Right lobe of liver (tissue), 6 donors: ENCODE results near the gene SUSD6. TPM values are rescaled to one million over a fixed set of nuclear protein-coding genes. Genes with fewer than 3 reads are reported as not detected.

Experiments used
- ATAC-seq, 4 donors: fragments of 200-7000 bp; cut with Tn5 transposase; one replicate each; pipeline ENCODE4 v1.9.1; 2020; ENCODE audit warnings: mild to moderate bottlenecking in 4 of 4, moderate library complexity in 4 of 4
- DNase-seq, 3 donors: peaks; one replicate each; pipeline ENCODE4 v3.0.0-alpha.2; 2020
- H3K27ac ChIP-seq, 3 donors: fragments of 200-600 bp; one replicate each; pipeline ENCODE4 v1.8.0; 2022
- H3K27me3 ChIP-seq, 2 donors: fragments of 200-600 bp; one replicate each; pipeline ENCODE4 v1.8.0; 2022
- H3K36me3 ChIP-seq, 4 donors: fragments of 200-600 bp; sonication (generic) in 1 of 4; one replicate each; pipeline versions ENCODE4 v1.5.1 to v1.8.0; 2017 to 2022; ENCODE audit warnings: control low read depth in 1 of 4
- H3K4me1 ChIP-seq, 4 donors: fragments of 200-600 bp; sonication (generic) in 1 of 4; one replicate each; pipeline versions ENCODE4 v1.5.1 to v1.8.0; 2017 to 2022; ENCODE audit warnings: control low read depth in 1 of 4
- H3K4me3 ChIP-seq, 3 donors: fragments of 200-600 bp; one replicate each; pipeline ENCODE4 v1.8.0; 2022
- H3K9me3 ChIP-seq, 4 donors: fragments of 200-600 bp; sonication (generic) in 1 of 4; one replicate each; pipeline versions ENCODE4 v1.5.1 to v1.8.0; 2017 to 2022; ENCODE audit warnings: control low read depth in 1 of 4
- POLR2A ChIP-seq: fragments of 450-650 bp; IDR thresholded peaks from one replicate; pipeline ENCODE4 v1.6.1; 2017; ENCODE audit warnings: antibody characterized with exemption, mild to moderate bottlenecking
- WGBS: methylation state at CpG from one replicate; pipeline ENCODE4 v1.1.6; 2018; ENCODE audit warnings: low coverage, low lambda C conversion rate; ENCODE audit not compliant: insufficient coverage; ENCODE audit errors: missing lambda C conversion rate; 5-methylcytosine and 5-hydroxymethylcytosine counted together
- intact Hi-C, 2 donors: fragments of 100-400 bp; cut with DNase I; formaldehyde crosslinking; loops; one replicate each; pipeline versions ENCODE4 v1.11.2 to v1.14.1; 2022
- total RNA-seq, 6 experiments: library from RNA; depleted of rRNA in 2 of 6; stranded (reverse); fragments of >200 nt in 2 of 6; fragmentation: NEBNext Ultra II Directional in 3 of 6; extraction: Animal tissue kit (Norgen Biotek cat#: 25700) in 3 of 6; gene quantifications; one replicate each; pipeline versions ENCODE4 v1.1.0 to v1.2.4, GENCODE V29; 2016 to 2023
- TF ChIP-seq, protein P1 (sequence below), 4 donors: fragments of 200-600 bp in 3 of 4; fragments of 450-650 bp in 1 of 4; IDR thresholded peaks; one replicate each; pipeline versions ENCODE4 v1.5.1 to v1.8.0; 2016 to 2022; ENCODE audit warnings: antibody characterized with exemption in 4 of 4, mild to moderate bottlenecking in 2 of 4
- donor health status: DM: no; HTN: yes; CAD: no.
- donor health status: DM: no; HTN: no; CAD: no.
- donor health status: DM: no; HTN: no; CAD: no.
- donor health status: DM: no; HTN: yes; CAD: no.
- donor health status: DM: no; HTN: yes; CAD: no.

The SUSD6 gene
- total RNA-seq, 6 experiments from 2014 or later: 9.6 to 17.4 (median 12.5) TPM

DNA sequence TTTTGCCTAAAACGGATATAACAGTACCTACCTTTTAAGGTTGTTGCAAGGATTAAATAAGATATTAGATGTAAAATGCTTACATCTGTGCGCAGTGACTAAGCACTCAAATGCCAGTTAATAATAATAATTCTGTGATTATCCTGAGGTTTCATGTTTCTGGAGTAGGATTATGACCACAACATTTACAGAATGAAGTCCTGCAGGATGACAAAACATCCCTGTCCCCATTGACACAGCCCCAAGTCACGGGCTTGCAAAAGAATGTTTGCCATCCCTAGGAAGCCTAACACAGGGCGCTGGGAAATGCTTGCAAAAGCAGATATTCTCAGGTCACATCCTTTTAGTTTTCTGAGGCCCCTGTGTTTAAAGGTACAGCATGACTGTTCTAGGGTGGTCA is 20.1 kb downstream of the SUSD6 start:
- 33% methylated on average over 4 of the region's 4 CpGs for WGBS
- H3K36me3 ChIP-seq: no peaks in the 10 kb centered on the region
- intact Hi-C loops: no loop called here
- no peak for TF ChIP-seq POLR2A
- TF ChIP-seq, protein P1, sequence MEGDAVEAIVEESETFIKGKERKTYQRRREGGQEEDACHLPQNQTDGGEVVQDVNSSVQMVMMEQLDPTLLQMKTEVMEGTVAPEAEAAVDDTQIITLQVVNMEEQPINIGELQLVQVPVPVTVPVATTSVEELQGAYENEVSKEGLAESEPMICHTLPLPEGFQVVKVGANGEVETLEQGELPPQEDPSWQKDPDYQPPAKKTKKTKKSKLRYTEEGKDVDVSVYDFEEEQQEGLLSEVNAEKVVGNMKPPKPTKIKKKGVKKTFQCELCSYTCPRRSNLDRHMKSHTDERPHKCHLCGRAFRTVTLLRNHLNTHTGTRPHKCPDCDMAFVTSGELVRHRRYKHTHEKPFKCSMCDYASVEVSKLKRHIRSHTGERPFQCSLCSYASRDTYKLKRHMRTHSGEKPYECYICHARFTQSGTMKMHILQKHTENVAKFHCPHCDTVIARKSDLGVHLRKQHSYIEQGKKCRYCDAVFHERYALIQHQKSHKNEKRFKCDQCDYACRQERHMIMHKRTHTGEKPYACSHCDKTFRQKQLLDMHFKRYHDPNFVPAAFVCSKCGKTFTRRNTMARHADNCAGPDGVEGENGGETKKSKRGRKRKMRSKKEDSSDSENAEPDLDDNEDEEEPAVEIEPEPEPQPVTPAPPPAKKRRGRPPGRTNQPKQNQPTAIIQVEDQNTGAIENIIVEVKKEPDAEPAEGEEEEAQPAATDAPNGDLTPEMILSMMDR (IDR thresholded peaks at IDR 0.05): no peak
- peak; percentile 53 to 67 (median 60) for ATAC-seq
- H3K9me3 ChIP-seq: no peaks in the 10 kb centered on the region
- no peak overlapping the region for H3K4me3 ChIP-seq
- no peak for DNase-seq
- H3K27ac ChIP-seq: peak overlapping the region in 1 of 3 donors; percentile 2
- no peaks in the 10 kb centered on the region for H3K27me3 ChIP-seq
- H3K4me1 ChIP-seq: peaks cover 0 to 49% (median 12%) of the 10 kb centered on the region in 4 donors

DNA sequence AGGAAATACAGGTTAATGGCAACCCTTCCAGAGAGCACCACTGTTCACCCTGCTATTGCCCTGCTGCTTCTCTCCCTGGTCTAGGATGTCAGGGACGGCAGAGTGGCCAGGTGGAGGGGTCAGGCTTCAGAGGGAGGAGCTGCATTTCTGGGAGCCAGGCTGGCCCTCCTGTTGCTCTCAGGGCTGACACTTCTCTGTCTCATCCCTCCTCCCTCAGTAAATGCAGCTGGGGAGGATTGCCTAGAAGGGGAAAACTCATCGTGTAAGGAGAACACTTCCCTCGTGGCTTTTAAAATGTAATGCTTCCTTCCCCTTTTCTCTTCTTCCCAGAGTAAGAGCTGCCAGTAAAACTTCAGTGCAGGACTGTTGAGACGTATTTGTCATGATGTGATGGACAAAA is 20.8 kb downstream of the SUSD6 start:
- Histone ChIP-seq H3K27me3 (no peaks in the 10 kb centered on the region), H3K27ac (peak overlapping the region in 1 of 3 donors; percentile 2), H3K36me3 (no peaks in the 10 kb centered on the region), H3K9me3 (no peaks in the 10 kb centered on the region), H3K4me1 (peaks cover 0 to 55% (median 13%) of the 10 kb centered on the region in 4 donors), H3K4me3 (no peak overlapping the region)
- DNase-seq (no peak), ATAC-seq (peak in 3 of 4 donors; percentile 22 to 45 (median 25))
- 34% methylated on average over 4 of the region's 4 CpGs for WGBS
- intact Hi-C loops: no loop called here
- TF ChIP-seq POLR2A: no peak
- TF ChIP-seq, protein P1 (IDR thresholded peaks at IDR 0.05): no peak

DNA sequence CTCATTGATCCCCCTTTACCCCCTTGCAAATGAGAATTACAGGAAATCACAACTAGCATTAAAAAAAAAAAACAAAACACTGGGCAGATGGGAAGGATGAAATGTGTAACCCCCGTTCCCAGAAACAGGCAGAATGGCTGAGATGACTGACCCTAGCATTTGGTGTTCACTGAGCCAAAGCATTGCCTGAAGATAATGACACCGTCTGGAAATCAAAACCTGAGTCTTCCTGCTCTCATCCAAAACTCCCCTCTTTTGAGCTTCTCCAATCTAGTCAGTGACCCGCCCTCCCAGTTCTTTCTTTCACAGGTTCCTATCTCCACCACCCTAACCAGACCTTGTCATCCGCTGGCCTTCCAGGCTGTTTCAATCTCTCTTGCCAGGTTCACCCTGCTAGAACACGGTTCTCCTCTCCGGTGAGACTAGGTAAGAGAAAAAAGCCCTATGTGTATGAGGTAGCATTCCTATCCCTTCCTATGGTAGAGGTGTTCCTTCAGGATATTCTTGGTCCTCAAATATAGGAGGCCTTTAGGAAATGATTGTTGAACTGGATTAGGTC is 21.3 kb downstream of the SUSD6 start:
- no peak overlapping the region for H3K4me3 ChIP-seq
- H3K9me3 ChIP-seq: no peaks in the 10 kb centered on the region
- ATAC-seq (no peak), DNase-seq (no peak)
- H3K27ac ChIP-seq: no peak overlapping the region
- WGBS: 89% methylated on average over 5 of the region's 6 CpGs
- intact Hi-C loops: no loop called here
- H3K27me3 ChIP-seq: no peaks in the 10 kb centered on the region
- H3K36me3 ChIP-seq: no peaks in the 10 kb centered on the region
- H3K4me1 ChIP-seq: peaks cover 0 to 60% (median 15%) of the 10 kb centered on the region in 4 donors
- TF ChIP-seq POLR2A: no peak
- TF ChIP-seq, protein P1 (IDR thresholded peaks at IDR 0.05): no peak

DNA sequence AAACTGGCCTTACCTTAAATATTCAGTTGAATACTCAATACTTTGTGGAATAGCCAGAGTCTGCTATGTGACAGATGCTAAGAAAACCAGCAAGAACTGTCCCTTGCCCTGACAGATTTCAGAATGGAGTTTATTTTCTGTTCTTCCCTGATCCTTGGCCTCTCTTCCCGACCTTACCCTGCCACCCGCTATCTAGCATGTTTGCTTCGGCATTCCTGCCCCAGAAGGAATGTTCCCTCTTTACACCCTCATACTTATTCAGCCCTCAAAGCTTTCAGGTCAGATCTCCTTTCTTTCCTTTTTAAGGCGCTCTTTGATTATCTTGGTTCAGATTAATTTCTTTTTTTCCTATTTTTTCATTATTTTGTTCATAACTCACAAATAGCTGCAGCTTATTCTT is 21.8 kb downstream of the SUSD6 start:
- peaks cover 0 to 62% (median 17%) of the 10 kb centered on the region in 4 donors for H3K4me1 ChIP-seq
- H3K9me3 ChIP-seq: no peaks in the 10 kb centered on the region
- 52% methylated on average over 3 of the region's 4 CpGs for WGBS
- TF ChIP-seq, protein P1 (IDR thresholded peaks at IDR 0.05): no peak
- no peak for TF ChIP-seq POLR2A
- H3K4me3 ChIP-seq: no peak overlapping the region
- H3K27me3 ChIP-seq: no peaks in the 10 kb centered on the region
- intact Hi-C loops: no loop called here
- DNase-seq (no peak), ATAC-seq (no peak)
- no peaks in the 10 kb centered on the region for H3K36me3 ChIP-seq
- H3K27ac ChIP-seq: no peak overlapping the region
